ENCODE data around the gene SAP30BP. TPM values are rescaled to one million over a fixed set of nuclear protein-coding genes. Genes with fewer than 3 reads are reported as not detected.

The SAP30BP gene
- total and polyA plus RNA-seq, 2 of the 8 experiments (the other 6 are each of a cell fraction or from before 2014, with no cell fraction given): 63.3 to 79.9 TPM

DNA sequence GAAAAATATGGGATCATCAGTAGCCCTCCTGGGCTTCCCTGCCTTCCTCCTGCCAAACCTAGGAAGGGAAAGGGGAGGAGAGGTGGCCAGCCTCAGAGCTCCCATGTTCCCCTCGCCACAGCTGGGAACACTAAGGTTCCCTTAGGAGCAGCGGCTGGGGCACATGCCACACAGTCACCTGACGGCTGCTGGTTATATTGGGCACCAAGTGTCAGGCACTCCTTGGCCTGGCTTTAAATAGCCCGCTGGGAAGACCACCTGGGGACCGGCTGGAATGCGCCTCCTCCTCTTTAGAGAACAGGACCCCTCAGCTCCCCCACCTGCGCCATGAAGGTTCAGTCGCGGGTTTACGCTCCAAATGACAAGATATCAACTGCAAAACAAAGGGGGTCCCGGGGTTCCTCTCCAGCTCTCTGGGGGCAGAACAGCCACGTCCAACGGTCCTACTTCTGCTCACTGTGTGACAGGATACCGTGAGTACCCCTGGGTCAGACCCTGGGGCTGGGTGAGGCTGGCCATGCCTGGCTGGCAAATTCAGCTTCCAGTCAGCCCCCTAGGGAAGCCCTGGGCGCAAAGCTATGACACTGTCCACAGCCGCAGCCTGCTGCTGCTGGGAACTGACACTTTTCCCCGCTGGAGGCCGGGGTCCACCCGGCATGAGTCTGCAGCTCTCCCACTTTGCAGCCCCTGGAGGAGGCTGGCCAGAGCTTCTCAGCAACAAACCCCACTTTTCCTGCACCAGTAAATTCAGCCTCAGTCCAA lies 30.6 kb upstream of the SAP30BP start (continued):
- TF ChIP-seq POU5F1 (IDR thresholded peaks at IDR 0.05; ENCODE audit: low read depth, low read length): no peak
- no peak for TF ChIP-seq GTF2F1 (IDR thresholded peaks at IDR 0.05; ENCODE audit: borderline replicate concordance, low read depth, low read length)
- no peak for TF ChIP-seq SP4 (IDR thresholded peaks at IDR 0.05; ENCODE audit: low read length)
- TF ChIP-seq, protein P1, sequence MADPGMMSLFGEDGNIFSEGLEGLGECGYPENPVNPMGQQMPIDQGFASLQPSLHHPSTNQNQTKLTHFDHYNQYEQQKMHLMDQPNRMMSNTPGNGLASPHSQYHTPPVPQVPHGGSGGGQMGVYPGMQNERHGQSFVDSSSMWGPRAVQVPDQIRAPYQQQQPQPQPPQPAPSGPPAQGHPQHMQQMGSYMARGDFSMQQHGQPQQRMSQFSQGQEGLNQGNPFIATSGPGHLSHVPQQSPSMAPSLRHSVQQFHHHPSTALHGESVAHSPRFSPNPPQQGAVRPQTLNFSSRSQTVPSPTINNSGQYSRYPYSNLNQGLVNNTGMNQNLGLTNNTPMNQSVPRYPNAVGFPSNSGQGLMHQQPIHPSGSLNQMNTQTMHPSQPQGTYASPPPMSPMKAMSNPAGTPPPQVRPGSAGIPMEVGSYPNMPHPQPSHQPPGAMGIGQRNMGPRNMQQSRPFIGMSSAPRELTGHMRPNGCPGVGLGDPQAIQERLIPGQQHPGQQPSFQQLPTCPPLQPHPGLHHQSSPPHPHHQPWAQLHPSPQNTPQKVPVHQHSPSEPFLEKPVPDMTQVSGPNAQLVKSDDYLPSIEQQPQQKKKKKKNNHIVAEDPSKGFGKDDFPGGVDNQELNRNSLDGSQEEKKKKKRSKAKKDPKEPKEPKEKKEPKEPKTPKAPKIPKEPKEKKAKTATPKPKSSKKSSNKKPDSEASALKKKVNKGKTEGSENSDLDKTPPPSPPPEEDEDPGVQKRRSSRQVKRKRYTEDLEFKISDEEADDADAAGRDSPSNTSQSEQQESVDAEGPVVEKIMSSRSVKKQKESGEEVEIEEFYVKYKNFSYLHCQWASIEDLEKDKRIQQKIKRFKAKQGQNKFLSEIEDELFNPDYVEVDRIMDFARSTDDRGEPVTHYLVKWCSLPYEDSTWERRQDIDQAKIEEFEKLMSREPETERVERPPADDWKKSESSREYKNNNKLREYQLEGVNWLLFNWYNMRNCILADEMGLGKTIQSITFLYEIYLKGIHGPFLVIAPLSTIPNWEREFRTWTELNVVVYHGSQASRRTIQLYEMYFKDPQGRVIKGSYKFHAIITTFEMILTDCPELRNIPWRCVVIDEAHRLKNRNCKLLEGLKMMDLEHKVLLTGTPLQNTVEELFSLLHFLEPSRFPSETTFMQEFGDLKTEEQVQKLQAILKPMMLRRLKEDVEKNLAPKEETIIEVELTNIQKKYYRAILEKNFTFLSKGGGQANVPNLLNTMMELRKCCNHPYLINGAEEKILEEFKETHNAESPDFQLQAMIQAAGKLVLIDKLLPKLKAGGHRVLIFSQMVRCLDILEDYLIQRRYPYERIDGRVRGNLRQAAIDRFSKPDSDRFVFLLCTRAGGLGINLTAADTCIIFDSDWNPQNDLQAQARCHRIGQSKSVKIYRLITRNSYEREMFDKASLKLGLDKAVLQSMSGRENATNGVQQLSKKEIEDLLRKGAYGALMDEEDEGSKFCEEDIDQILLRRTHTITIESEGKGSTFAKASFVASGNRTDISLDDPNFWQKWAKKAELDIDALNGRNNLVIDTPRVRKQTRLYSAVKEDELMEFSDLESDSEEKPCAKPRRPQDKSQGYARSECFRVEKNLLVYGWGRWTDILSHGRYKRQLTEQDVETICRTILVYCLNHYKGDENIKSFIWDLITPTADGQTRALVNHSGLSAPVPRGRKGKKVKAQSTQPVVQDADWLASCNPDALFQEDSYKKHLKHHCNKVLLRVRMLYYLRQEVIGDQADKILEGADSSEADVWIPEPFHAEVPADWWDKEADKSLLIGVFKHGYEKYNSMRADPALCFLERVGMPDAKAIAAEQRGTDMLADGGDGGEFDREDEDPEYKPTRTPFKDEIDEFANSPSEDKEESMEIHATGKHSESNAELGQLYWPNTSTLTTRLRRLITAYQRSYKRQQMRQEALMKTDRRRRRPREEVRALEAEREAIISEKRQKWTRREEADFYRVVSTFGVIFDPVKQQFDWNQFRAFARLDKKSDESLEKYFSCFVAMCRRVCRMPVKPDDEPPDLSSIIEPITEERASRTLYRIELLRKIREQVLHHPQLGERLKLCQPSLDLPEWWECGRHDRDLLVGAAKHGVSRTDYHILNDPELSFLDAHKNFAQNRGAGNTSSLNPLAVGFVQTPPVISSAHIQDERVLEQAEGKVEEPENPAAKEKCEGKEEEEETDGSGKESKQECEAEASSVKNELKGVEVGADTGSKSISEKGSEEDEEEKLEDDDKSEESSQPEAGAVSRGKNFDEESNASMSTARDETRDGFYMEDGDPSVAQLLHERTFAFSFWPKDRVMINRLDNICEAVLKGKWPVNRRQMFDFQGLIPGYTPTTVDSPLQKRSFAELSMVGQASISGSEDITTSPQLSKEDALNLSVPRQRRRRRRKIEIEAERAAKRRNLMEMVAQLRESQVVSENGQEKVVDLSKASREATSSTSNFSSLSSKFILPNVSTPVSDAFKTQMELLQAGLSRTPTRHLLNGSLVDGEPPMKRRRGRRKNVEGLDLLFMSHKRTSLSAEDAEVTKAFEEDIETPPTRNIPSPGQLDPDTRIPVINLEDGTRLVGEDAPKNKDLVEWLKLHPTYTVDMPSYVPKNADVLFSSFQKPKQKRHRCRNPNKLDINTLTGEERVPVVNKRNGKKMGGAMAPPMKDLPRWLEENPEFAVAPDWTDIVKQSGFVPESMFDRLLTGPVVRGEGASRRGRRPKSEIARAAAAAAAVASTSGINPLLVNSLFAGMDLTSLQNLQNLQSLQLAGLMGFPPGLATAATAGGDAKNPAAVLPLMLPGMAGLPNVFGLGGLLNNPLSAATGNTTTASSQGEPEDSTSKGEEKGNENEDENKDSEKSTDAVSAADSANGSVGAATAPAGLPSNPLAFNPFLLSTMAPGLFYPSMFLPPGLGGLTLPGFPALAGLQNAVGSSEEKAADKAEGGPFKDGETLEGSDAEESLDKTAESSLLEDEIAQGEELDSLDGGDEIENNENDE (IDR thresholded peaks at IDR 0.05; ENCODE audit: insufficient replicate concordance, low read length): no peak

All from H1 (cell line).